HG03432 (cell line): Measurements from ENCODE around the gene SYNJ2.

Source experiments
- ATAC-seq: cut with Tn5 transposase; IDR thresholded peaks from one replicate; pipeline ENCODE4 v1.9.1; 2021; ENCODE audit warnings: mild to moderate bottlenecking, moderate library complexity; ENCODE audit not compliant: unreplicated experiment

SYNJ2 gene

DNA sequence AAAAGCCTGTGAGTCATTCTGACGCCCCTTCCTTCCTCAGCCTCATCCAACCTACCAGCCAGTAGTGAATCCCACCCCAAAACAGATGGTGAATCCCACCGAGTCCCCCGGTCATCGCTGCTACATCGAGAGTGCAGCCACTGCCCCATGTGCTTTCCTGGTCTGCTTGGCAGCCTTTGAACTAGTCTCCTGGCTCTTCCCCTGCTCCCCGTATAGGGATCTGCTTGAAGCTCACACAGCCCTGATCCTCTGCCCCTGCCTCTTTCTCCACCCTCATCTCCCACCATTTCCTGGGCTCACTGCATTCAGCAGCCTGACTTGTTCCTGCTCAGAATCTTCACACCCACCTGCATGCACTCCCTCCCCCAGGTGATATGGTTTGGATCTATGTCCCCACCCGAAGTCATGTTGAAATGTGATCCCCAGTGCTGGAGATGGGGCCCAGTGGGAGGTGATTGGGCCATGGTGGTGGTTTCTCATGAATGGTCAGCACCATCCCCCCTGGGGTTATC lies 14.6 kb downstream of the SYNJ2 start:
- no peak for ATAC-seq

DNA sequence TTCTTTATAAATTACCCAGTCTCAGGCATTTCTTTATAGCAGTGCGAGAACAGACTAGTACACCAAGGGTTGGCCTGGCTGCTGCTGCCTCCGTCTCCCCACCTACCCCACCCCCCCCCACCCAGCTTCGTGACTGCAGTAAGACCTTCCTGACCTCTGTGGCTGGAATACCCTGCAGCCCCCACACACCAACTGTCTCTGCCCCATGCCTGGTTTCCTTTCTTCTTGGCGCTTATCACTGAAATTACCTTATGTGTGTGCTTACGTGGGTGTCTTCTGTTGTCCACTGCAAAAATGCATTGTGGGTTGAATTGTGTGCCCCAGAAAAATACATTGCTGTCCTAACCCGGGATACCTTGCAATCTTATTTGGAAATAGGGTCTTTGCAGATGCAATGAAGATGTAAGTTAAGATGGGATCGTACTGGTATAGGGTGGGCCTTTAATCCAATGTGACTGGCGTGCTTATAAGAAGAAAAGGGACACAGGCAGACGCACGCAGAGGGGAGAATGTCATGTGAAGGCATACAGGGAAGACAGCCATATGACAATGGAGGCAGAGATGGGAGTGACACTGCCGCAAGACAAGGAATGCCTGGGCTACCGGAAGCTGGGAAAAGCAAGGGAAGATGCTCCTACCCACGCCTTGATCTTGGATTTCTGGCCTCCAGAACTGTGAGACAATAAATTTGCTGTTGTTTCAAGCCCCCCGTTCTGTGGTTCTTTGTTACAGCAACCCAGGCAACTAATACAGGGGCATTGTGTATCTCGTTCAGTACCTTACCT lies 15.4 kb downstream of the SYNJ2 start:
- no peak for ATAC-seq

- ATAC-seq, result no peak
These were observed 16.4 kb downstream of the SYNJ2 start for GRCh38 chr6:157997893-157998608.

GRCh38 chr6:157998707-157999167 lies 17.1 kb downstream of the SYNJ2 start:
- ATAC-seq, result no peak

- no peak for ATAC-seq
These were observed 17.7 kb downstream of the SYNJ2 start for GRCh38 chr6:157999168-158000051.

DNA sequence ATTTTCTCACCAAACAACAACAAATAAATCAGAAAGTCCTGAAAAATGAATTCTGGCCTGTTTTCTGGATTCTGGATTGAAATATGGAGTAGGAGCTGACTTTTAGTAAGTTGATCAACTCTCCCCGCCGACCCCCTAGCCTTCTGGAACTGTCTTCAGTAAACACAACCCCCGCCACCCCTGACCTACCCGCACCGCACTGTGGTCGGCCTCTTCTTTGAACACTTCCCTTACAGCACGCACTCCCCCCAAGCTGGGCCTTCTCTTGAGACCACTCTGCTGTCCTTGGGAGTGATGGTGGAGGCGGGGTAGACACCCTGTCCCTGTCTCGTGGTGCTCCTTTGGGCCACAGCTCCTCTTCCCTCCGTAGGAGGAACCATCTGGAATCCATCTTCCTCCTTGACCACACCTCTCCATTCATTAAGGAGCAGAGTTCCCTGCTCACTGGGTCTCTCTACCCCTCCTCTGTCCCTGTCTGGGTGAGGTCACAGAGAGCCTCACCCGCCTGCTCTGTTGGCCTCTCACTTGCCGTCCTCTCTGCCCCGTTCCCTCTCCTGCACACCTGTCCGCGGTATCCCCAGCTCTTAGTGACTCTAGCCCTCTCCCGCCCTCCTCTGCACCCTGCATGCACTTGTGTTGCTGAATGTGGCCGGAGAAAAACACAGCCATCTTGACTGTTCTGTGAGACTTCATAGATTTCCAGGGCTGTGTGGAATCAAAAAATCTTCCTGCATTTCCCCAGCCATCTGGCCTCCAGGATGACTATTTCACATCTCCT lies 19.1 kb downstream of the SYNJ2 start:
- no peak for ATAC-seq

- ATAC-seq, result no peak
These were observed 20.7 kb downstream of the SYNJ2 start for GRCh38 chr6:158002249-158002950.

DNA sequence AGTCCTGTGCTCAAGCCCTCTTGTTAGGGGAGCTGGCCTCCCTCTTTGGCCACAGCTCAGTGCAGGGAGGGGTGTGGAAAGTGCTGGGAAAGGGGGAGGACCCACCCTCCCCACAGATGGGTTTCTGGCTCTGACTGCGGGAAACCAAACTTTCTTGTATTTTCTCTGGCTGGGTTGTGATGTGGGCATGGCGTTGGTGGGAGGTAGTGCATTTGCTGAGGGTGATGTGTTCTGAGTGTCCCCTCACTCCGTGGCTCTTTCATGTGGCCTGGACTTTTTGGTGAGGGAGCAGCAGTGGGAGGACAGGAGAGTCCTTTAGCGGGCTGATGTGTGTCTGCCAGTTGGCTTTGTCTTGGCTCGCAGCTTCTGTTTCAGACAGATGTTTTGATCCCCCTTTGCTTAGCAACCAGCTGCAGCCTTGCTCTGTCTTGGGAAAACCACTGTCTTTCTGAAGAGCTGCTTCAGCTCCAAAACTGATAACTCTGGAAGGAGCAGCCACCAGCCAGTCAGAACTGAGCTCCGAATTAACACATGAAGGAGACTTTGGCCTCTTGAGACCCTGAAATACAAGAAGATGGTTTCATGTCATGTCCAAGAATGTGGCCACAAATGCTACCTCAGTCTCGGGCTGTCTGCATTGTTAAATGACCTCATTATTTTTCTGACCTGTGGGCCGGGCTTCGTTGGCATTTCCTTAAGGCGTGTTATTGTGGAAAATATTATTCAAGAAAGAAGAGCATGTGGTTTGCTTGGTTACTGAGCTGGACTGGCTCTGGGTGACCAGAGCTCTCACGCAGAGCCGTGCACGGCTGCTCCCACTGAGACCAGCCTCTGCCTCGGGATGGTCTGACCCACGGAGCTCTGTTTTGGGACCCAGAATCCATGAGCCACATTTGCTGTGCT lies 21.5 kb downstream of the SYNJ2 start:
- ATAC-seq, result no peak

DNA sequence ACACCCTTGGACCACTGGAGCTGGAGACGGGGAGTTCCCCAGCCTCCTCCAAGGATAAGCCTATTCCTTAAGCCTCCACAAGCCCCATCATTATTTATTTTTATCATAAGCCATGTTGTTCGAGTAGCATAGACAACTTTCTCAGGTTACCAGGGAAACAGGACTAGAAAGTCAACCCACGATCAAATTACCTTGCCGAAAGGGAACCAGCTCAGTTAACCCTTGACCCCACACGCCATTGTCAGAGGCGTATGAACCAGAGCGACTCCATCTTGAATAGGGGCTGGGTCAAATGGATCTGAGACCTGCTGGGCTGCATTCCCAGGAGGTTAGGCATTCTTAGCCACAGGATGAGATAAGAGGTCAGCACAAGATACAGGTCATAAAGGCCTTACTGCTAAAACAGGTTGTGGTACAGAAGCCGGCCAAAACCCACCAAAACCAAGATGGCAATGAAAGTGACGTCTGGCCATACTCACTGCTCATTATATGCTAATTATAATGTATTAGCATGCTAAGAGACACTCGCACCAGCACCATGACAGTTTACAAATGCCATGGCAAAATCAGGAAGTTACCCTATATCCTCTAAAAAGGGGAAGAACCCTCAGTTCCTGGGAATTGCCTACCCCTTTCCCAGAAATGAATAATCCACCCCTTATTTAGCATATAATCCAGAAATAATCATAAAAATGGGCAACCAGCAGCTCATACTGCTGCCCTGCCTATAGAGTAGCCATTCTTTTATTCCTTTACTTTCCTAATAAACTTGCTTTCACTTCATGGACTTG lies 22.4 kb downstream of the SYNJ2 start:
- no peak for ATAC-seq

DNA sequence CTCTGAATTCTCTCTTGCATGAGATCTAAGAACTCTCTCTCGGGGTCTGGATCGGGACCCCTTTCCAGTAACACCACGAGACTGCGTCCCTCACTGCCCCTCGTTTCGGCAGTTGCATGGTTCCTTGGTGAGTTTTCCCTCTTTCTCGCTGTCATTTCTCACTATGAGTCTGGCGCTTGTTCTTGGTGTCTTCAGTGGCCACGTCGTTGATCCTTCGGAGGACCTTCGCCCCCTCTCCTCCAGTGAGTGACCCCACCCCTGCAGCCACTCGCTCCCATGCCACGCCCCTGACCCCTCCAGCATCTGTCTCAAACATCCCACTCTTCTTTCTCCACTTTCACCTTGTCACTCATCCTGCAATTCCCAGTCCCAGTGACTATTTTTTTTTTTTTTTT lies 23.0 kb downstream of the SYNJ2 start:
- ATAC-seq, result no peak

DNA sequence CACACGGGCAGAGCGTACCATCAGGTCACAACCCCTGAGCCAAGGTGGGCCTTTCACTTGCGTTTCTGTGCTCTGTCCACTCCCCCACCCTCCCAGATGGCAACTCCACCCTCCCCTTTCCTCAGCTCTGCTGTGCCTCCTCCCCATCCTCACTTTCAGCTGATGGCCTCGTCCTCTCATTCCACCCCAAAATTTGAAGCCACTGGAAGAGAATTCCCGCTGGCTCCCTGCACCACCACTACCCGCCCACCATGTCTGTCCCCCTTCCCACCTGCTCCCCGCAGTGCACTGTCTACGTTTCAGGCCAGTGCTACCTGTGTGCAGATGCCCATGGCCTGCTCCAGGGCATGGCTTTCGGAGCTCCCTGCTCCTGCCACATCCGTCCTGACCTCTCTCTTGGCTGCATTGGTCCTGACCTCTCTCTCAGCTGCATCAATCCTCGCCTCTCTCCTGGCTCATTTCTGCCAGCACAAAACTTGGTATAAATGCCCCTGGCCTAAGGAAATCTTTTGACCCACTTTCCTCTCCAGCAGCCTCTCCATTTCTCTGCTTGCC lies 24.0 kb downstream of the SYNJ2 start:
- ATAC-seq, result no peak

GRCh38 chr6:158006331-158006730 lies 24.7 kb downstream of the SYNJ2 start:
- no peak for ATAC-seq

- ATAC-seq, result no peak
These were observed 25.3 kb downstream of the SYNJ2 start for GRCh38 chr6:158006821-158007570.

- no peak for ATAC-seq
These were observed 27.1 kb downstream of the SYNJ2 start for GRCh38 chr6:158008864-158009113.

- ATAC-seq, result no peak
These were observed 27.6 kb downstream of the SYNJ2 start for GRCh38 chr6:158009114-158009891.

DNA sequence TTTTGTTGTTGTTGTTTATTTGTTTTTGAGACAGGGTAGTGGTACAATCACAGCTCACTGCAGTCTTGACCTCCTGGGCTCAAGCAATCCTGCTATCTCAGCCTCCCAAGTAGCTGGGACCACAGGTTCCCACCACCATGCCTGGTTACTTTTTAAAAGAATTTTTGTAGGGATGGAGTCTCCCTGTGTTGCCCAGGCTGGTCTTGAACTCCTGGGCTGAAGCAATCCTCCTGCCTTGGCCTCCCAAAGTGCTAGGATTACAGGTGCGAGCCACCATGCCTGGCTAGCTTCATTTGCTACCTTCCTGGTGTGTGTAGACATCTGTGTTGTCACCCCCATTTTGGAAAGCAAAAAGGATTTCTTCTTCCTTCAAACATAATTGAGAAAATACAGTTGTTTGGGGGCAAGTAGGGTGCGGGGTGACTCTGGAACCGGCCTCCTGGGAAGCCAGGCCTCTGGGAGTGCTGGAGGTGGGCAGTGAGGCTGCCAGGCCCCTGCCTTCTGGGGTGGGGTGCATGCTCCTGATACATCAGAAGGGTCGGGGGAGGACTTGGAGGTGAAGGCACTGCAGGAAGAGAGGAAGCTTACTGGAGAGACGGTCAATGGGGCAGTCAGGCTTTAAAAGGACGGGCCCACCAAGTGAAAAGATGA lies 28.4 kb downstream of the SYNJ2 start:
- ATAC-seq, result no peak
